PC-9 (cell line): ENCODE measurements around the gene FSIP1. TPM values are rescaled to one million over a fixed set of nuclear protein-coding genes. Genes with fewer than 3 reads are reported as not detected.
A peak's percentile ranks its signal among the peaks of the same experiment; 100 is the strongest.

Experiments used
- BruUV-seq: library from RNA; stranded (reverse); fragments of 400-500 nt; replicated peaks from 2 replicates; lab custom pipeline; 2021; lab: Mats Ljungman, UMichigan
- CTCF ChIA-PET: fragments of 300-600 bp; sonication (Branson Sonifier 250); formaldehyde crosslinking; loops from one replicate; lab custom pipeline; 2022; ENCODE audit warnings: antibody characterized with exemption; lab: Charles Lee
- POLR2A ChIA-PET: fragments of 300-600 bp; sonication (Branson Sonifier 250); formaldehyde crosslinking; loops from one replicate; lab custom pipeline; 2022; ENCODE audit warnings: antibody characterized with exemption; ENCODE audit not compliant: unreplicated experiment; lab: Charles Lee
- DNase-seq, 2 experiments: peaks; one replicate each; pipeline versions ENCODE4 v3.0.0 to v3.0.0-alpha.2; 2015 to 2022; ENCODE audit warnings: mixed read lengths in 1 of 2
- H2AFZ ChIP-seq: fragments of 200-600 bp; sonication (generic); 2 replicates; pipeline ENCODE4 v1.8.1; 2017; ENCODE audit warnings: antibody characterized with exemption
- H3F3A ChIP-seq: fragments of 200-600 bp; sonication (generic); 2 replicates; pipeline ENCODE4 v1.8.1; 2017; ENCODE audit warnings: antibody characterized with exemption, mild to moderate bottlenecking, low read depth; ENCODE audit not compliant: insufficient read depth
- H3K27ac ChIP-seq: fragments of 200-600 bp; sonication (generic); 2 replicates; pipeline ENCODE4 v1.6.1; 2016; ENCODE audit warnings: mixed run types
- H3K27me3 ChIP-seq: fragments of 200-600 bp; sonication (generic); 2 replicates; pipeline ENCODE4 v1.6.1; 2016; ENCODE audit warnings: low read depth, mixed run types; ENCODE audit not compliant: insufficient read depth
- H3K36me3 ChIP-seq: fragments of 200-600 bp; sonication (generic); 2 replicates; pipeline ENCODE4 v1.6.1; 2016; ENCODE audit warnings: low read depth, mixed run types
- H3K4me1 ChIP-seq: fragments of 200-600 bp; sonication (generic); replicated peaks from 2 replicates; pipeline ENCODE4 v1.6.1; 2016; ENCODE audit warnings: mixed run types; ENCODE audit not compliant: insufficient read depth
- H3K4me2 ChIP-seq: fragments of 200-600 bp; sonication (generic); 2 replicates; pipeline ENCODE4 v1.6.1; 2017; ENCODE audit warnings: mixed run types
- H3K4me3 ChIP-seq: fragments of 200-600 bp; sonication (generic); 2 replicates; pipeline ENCODE4 v1.6.1; 2016; ENCODE audit warnings: mixed run types
- H3K79me2 ChIP-seq: fragments of 200-600 bp; sonication (generic); 2 replicates; pipeline ENCODE4 v1.6.1; 2017; ENCODE audit warnings: low read depth, mixed run types
- H3K9me2 ChIP-seq: fragments of 200-600 bp; sonication (generic); 2 replicates; pipeline ENCODE4 v1.8.1; 2017; ENCODE audit warnings: mild to moderate bottlenecking; ENCODE audit not compliant: insufficient read depth
- H3K9me3 ChIP-seq: fragments of 200-600 bp; sonication (generic); 2 replicates; pipeline ENCODE4 v1.8.1; 2016; ENCODE audit warnings: low read depth; ENCODE audit not compliant: insufficient read depth
- H4K20me1 ChIP-seq: fragments of 200-600 bp; sonication (generic); 2 replicates; pipeline ENCODE4 v1.8.1; 2017; ENCODE audit not compliant: insufficient read depth
- CTCF ChIP-seq: fragments of 200-600 bp; sonication (generic); conservative IDR thresholded peaks from 2 replicates; pipeline ENCODE4 v1.6.1; 2017; ENCODE audit warnings: mixed run types, antibody characterized with exemption, mild to moderate bottlenecking, moderate library complexity
- EZH2 ChIP-seq: fragments of 200-600 bp; sonication (generic); IDR thresholded peaks from 2 replicates; pipeline ENCODE4 v1.8.0; 2017; ENCODE audit warnings: antibody characterized with exemption, low read depth
- intact Hi-C: fragments of 100-400 bp; cut with micrococcal nuclease; formaldehyde crosslinking; loops from one replicate; pipeline ENCODE4 v1.10.0; 2022; ENCODE audit not compliant: unreplicated experiment
- total RNA-seq: library from RNA; stranded (reverse); gene quantifications from 2 replicates; pipeline ENCODE4 v1.2.3, GENCODE V29; 2021

Gene FSIP1
- total RNA-seq, 1 experiment from 2014 or later, result 1.2 TPM

GRCh38 chr15:39640665-39641064 is 142.0 kb downstream of the FSIP1 start:
- intact Hi-C loops, result loop anchor here (5.0 kb wide), 1 partner anchor 43 kb away; no protein-coding TSS in a partner anchor
- Histone ChIP-seq H3K9me3 (no peaks in the 10 kb centered on the region), H4K20me1 (no peaks in the 10 kb centered on the region), H3K9me2 (no peaks in the 10 kb centered on the region), H3F3A (peaks cover 20% of the 10 kb centered on the region), H3K36me3 (no peaks in the 10 kb centered on the region), H3K27ac (peak overlapping the region; percentile 99), H3K4me1 (peaks cover 29% of the 10 kb centered on the region), H2AFZ (peak overlapping the region; percentile 63), H3K4me2 (peak overlapping the region; percentile 65), H3K27me3 (no peaks in the 10 kb centered on the region), H3K79me2 (no peaks in the 10 kb centered on the region), H3K4me3 (peak overlapping the region; percentile 45; the same call in 1 of the 2 replicates)
- no peak for DNase-seq
- CTCF ChIA-PET, result no interaction called here
- no peak for TF ChIP-seq EZH2
- TF ChIP-seq CTCF, result no peak
- BruUV-seq, result no TSS peak
- POLR2A ChIA-PET, result no interaction called here

DNA sequence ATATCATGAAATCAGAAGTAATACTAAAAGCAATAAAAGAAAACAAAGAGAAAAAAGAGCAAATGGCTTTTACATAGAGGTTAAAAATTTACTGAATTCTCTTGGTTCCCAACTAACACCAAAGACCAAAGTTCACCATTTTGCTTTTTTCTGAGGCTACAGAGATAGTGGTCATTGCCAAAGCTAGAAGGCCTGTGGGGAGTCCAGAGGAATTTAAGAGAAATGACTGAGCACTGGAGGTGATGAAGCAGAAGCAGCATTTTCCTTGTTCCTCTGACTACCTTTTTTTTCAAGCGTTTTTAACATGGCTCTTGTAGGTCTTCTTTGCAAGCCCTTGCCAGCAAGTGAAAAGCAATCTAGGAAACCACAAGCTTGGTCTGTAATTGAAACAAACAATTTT is 143.6 kb downstream of the FSIP1 start:
- ChIA-PET CTCF (no interaction called here), POLR2A (no interaction called here)
- H3K9me3 ChIP-seq, result no peaks in the 10 kb centered on the region
- H2AFZ ChIP-seq, result no peak overlapping the region
- no peaks in the 10 kb centered on the region for H3K9me2 ChIP-seq
- peaks cover 20% of the 10 kb centered on the region for H3F3A ChIP-seq
- TF ChIP-seq CTCF (no peak), EZH2 (no peak)
- H3K4me1 ChIP-seq, result peaks cover 29% of the 10 kb centered on the region
- H3K36me3 ChIP-seq, result no peaks in the 10 kb centered on the region
- intact Hi-C loops, result no loop called here
- H3K4me3 ChIP-seq, result no peak overlapping the region
- no peak for DNase-seq
- BruUV-seq, result no TSS peak
- H3K79me2 ChIP-seq, result no peaks in the 10 kb centered on the region
- H3K27ac ChIP-seq, result no peak overlapping the region
- H4K20me1 ChIP-seq, result no peaks in the 10 kb centered on the region
- no peaks in the 10 kb centered on the region for H3K27me3 ChIP-seq
- H3K4me2 ChIP-seq, result no peak overlapping the region

GRCh38 chr15:39638041-39638440 is 144.6 kb downstream of the FSIP1 start:
- Histone ChIP-seq H3K9me3 (no peaks in the 10 kb centered on the region), H4K20me1 (no peaks in the 10 kb centered on the region), H3K4me2 (no peak overlapping the region), H3K9me2 (no peaks in the 10 kb centered on the region), H3F3A (peaks cover 20% of the 10 kb centered on the region), H2AFZ (no peak overlapping the region), H3K4me1 (peaks cover 29% of the 10 kb centered on the region), H3K27me3 (no peaks in the 10 kb centered on the region), H3K79me2 (no peaks in the 10 kb centered on the region), H3K36me3 (no peaks in the 10 kb centered on the region), H3K4me3 (no peak overlapping the region), H3K27ac (no peak overlapping the region)
- POLR2A ChIA-PET, result no interaction called here
- DNase-seq, result no peak
- TF ChIP-seq EZH2 (no peak), CTCF (no peak)
- BruUV-seq, result no TSS peak
- intact Hi-C loops, result no loop called here
- CTCF ChIA-PET, result no interaction called here
